ENCODE data around the gene PLXNA4.
"Not testable (repeated sequence)": the region's sequence is repeated elsewhere in the genome, so short reads cannot be mapped to it uniquely, and the experiment has no call there.

PLXNA4 gene

DNA sequence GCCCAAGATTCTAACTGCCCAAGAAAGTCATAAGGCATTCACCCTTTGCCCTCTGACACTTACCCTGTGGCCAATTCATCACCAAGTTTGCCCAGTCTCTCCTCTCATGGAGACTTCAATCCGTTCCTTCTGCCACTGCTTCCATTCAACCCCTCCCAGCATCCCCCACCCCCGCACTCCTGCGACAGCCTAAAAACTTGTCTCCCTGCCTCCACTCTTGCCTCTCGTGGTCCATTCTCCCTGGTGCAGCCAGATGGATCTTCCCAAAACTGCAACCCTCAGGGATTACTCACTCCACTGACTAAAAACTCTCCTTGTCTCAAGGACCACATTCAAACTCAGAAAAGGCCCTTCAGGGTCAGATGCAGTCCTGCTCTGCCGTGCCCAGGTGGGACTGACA is 32.3 kb upstream of the PLXNA4 start:
- DNase-seq (ENCODE audit: low read depth, low spot score), result no peak
- in situ Hi-C loops (cut with HindIII; ENCODE audit: low sequenced_read_pairs), result no loop called here
- TF ChIP-seq, protein P1, sequence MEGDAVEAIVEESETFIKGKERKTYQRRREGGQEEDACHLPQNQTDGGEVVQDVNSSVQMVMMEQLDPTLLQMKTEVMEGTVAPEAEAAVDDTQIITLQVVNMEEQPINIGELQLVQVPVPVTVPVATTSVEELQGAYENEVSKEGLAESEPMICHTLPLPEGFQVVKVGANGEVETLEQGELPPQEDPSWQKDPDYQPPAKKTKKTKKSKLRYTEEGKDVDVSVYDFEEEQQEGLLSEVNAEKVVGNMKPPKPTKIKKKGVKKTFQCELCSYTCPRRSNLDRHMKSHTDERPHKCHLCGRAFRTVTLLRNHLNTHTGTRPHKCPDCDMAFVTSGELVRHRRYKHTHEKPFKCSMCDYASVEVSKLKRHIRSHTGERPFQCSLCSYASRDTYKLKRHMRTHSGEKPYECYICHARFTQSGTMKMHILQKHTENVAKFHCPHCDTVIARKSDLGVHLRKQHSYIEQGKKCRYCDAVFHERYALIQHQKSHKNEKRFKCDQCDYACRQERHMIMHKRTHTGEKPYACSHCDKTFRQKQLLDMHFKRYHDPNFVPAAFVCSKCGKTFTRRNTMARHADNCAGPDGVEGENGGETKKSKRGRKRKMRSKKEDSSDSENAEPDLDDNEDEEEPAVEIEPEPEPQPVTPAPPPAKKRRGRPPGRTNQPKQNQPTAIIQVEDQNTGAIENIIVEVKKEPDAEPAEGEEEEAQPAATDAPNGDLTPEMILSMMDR (IDR thresholded peaks at IDR 0.05; ENCODE audit: low read depth, low read length), result no peak
- no peak overlapping the region for H3K4me3 ChIP-seq (ENCODE audit: low read depth, low read length)

DNA sequence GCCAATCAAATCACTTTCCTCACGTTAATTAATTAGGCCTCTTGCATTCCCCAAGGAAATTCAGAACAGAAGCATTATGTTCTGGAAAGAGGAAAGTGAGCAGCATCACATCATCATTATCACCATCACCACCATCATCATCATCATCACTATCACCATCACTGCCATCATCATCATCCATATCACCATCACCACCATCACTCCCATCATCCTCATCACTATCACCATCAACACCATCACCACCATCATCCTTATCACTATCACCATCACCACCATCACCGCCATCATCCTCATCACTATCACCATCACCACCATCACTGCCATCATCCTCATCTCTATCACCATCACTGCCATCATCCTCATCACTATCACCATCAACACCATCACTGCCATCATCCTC is 31.4 kb upstream of the PLXNA4 start:
- in situ Hi-C loops (cut with HindIII; ENCODE audit: low sequenced_read_pairs), result no loop called here
- TF ChIP-seq, protein P1 (IDR thresholded peaks at IDR 0.05; ENCODE audit: low read depth, low read length), result no peak
- DNase-seq (ENCODE audit: low read depth, low spot score), result no peak

DNA sequence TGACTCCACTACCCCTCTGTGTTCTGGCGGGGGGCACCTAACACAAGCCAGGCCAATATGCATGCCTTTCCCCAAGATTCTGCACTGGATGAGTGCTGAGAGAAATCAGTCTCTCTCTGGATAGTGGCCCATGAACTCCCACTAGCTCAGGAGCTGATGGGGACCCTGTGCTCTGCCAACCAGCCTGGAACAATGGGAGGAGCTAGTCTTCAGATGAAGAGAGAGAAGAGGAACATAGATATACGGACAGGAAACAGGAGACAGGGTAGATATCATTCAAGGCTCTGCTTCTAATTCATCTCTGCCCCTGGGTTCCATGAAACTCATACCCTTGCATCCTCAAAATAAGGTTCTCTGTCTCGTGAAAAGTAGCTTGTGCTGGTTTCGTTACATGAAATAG is 27.9 kb upstream of the PLXNA4 start:
- H3K4me3 ChIP-seq (ENCODE audit: low read depth, low read length), result no peak overlapping the region
- DNase-seq (ENCODE audit: low read depth, low spot score), result no peak
- in situ Hi-C loops (cut with HindIII; ENCODE audit: low sequenced_read_pairs), result no loop called here
- TF ChIP-seq, protein P1 (IDR thresholded peaks at IDR 0.05; ENCODE audit: low read depth, low read length), result no peak

More for the DNA sequence above, 31.4 kb upstream of the PLXNA4 start:
- H3K4me3 ChIP-seq (ENCODE audit: low read depth, low read length), result no peak overlapping the region

DNA sequence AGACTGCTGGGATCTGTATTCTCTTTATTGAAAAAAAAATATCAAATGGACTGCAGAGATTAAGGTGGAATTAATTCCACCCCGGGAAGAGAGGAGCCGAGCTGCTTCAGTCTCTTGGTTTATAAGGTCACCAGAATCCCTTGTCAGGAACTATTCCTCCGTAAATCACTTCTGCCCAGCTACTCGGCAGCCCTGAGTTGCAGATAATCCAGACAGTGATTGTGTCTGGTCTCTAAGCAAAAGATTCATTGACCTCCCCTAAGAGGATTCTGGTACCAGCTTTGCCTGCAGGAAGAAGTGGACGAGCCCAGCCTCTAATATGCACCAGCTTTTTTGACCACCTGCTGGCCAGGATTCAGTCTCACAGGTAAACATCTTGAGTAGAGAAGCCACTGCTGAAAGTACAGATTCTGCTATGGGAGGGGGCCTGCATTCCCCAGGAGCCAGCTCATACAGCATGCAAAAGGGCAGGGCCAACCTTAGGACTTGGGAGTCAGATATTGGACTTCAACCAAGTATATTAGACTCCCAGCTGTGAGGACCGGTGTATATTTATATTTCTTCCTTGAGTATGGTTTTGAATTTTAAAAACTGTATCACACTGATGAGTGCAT is 27.1 kb upstream of the PLXNA4 start:
- H3K4me3 ChIP-seq (ENCODE audit: low read depth, low read length), result no peak overlapping the region
- in situ Hi-C loops (cut with HindIII; ENCODE audit: low sequenced_read_pairs), result no loop called here
- DNase-seq (ENCODE audit: low read depth, low spot score), result no peak
- TF ChIP-seq, protein P1 (IDR thresholded peaks at IDR 0.05; ENCODE audit: low read depth, low read length), result no peak

DNA sequence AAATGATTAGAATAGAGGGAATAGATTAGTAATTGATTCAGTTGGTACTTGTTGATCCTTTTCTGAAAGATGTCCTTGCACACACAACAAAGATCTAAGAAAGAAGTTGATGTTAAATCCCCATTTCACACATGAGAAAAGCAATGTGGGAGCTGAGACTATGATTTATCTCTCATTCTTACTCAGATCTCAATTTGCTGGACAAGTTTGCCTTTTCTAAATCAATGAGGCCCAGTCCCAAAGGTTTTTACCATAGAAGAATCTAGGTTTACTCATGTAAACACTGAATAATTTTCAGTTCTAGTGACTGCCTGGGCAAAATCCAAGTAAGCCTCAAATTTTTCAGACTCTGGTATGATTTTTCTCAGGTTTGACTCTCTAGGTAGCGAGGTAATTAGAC is 25.5 kb upstream of the PLXNA4 start:
- TF ChIP-seq, protein P1 (IDR thresholded peaks at IDR 0.05; ENCODE audit: low read depth, low read length), result no peak
- in situ Hi-C loops (cut with HindIII; ENCODE audit: low sequenced_read_pairs), result no loop called here
- no peak overlapping the region for H3K4me3 ChIP-seq (ENCODE audit: low read depth, low read length)
- DNase-seq (ENCODE audit: low read depth, low spot score), result no peak

DNA sequence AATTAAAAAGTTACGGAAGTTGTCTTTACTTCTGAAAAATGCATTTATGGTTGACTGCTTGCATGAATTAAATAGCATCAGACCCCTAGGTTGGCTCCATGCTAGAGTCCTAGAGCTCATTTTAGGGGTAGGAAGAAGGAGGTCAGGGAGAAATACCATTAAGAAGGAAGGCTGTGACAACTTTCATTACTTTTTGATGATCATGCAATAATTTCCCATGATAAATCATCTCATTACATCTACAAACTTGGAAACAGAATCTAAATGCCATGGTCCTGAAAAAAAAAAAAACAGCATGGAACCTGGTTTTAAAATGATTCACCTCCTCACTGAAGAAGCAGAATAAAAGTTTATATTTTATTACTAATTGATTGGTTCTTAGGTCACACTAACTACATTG is 20.3 kb upstream of the PLXNA4 start:
- DNase-seq (ENCODE audit: low read depth, low spot score), result no peak
- in situ Hi-C loops (cut with HindIII; ENCODE audit: low sequenced_read_pairs), result no loop called here

DNA sequence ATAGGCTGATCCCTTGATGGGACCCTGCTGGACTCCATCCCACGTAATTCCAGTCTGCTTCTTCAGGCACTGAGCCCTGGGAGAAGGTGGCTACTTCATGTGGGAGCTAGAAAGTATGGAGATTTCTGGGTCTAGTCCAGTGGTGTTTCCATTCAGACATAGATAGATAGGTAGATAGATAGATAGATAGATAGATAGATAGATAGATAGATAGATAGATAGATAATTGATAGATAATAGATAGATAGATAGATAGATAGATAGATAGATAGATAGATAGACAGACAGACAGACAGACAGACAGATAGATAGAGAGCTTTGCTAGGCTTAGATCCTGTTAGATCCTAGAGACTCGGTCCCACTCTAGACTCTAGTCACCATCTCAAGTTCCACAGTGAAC is 18.5 kb upstream of the PLXNA4 start:
- in situ Hi-C loops (cut with HindIII; ENCODE audit: low sequenced_read_pairs); H3K4me3 ChIP-seq (ENCODE audit: low read depth, low read length); DNase-seq (ENCODE audit: low read depth, low spot score): not testable (repeated sequence)

More for the DNA sequence above, 20.3 kb upstream of the PLXNA4 start:
- TF ChIP-seq, protein P1 (IDR thresholded peaks at IDR 0.05; ENCODE audit: low read depth, low read length), result no peak
- H3K4me3 ChIP-seq (ENCODE audit: low read depth, low read length), result no peak overlapping the region

All from astrocyte of the spinal cord (primary cell).